Activated CD8-positive, alpha-beta memory T cell treated with anti-CD3 and anti-CD28 coated beads for 48 hours (primary cell): Measurements from ENCODE around the gene ERICH6B.

ENCODE experiments used
- DNase-seq, 3 experiments: peaks; one replicate each; pipeline ENCODE4 v3.0.0-alpha.2; 2020; ENCODE audit warnings: low read depth in 2 of 3, low spot score in 2 of 3

ERICH6B gene

DNA sequence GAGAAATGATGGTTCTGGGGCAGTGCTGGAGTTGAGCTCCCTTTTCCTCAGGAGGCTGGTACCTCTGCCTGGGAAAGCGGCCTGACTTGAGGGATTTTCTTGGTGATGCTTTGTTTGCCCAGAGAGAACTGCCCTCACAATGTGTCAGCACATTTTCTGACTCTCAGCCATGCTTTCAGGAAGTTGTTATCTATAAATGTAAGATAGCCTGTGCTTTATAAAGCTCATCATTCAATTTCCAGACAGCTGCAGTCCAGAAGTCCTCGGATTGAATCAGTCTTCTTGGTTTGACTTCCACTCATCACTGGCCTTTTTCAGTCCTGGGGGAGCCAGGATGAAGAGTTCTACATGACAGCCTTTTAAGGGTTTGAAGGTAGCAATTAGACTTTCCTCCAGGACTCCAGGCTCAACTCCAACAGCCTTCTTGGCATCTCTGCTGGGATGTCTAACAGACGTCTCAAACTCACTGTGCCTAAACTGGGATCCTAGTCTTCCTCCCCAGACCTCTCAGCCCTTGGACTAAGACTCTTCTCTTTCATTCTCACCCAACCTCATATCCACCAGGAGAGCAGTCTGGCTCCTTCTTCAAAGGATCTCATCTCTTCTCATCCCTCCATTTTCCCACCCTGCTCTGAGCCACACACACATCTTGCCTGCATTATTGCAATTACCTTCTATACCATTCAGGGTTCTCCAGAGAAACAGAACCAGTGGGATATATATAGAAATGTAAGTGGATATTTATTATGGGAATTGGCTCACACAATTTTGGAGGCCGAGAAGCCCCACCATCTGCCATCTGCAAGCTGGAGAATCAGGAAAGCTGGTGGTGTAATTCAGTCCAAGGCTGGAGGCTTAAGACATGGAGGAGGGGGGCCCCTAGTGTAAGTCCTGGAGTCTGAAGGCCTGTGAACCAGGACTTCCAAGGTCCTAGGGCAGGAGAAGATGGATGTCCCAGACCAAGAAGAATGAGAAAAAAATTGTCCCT is 13.1 kb downstream of the ERICH6B start:
- no peak for DNase-seq

DNA sequence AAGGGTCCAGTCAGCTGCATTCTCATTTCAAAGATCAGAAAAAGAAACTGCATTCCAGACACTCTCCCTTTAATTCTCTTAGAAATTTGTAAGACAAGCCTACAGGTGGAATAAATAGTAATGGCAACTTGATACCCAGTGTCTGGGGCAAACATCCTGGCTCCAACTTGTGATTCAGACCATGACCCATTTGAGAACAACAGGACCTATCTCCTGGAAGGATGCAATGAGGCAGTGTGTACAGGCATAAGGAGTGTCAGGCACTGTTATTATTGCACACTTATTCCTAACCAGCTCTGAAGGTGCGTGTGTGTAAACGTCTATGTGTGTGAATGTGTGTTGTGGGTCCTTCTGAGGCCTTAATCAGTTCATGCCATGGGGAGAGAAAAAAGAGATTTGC is 13.9 kb downstream of the ERICH6B start:
- DNase-seq: no peak

- DNase-seq: no peak
These were observed 16.9 kb downstream of the ERICH6B start for GRCh38 chr13:45598597-45598996.

DNA sequence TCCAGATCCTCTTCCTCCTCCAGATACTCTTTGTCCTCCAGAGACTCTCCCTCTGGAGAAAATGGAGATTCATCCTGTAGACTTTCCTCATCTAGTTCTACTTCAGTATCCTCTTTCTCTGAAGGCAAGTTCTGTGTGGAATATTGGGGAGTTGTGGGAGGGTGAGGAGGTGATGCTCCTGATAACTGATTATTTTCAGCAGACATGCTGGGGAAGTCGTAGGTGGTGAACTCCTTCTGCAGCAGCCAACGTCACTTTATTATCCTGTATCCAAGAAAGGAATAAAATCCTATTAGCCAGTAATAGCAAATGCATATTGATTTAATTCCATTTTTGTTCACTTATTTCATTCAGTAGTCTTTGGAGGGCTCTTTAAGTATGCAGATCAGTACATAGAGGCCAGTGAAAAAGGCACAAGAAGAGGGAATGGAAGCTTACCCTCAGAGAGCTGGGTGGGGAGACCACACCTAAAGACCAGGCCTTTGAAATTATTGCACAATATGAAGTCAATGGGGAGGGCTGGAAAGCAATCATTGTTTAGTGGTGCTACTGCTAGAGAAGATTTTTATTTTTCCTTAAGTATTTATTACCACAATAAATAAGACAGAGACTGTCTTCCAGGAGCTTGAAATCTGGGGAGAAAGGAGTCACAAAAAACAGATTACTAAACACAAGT is 18.6 kb downstream of the ERICH6B start:
- DNase-seq: no peak

DNA sequence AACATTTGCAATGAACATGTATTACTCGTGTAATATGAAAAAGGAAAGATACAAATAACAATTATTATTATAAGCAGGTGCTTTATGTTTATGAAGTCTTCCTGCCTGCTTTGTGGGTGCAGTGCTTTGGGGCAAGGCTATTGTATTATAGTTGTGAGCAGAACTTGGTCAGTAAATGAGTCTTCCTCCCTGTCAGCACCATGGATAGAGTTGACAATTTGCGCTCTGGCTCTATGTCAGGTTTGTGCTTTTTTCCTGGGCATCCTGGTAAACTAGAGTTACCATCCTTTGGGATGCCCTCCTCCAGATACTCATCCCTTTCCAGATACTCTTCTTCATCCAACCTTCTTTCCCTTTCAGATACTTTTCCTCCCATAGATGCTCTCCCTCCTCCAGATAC is 19.6 kb downstream of the ERICH6B start:
- no peak for DNase-seq

DNA sequence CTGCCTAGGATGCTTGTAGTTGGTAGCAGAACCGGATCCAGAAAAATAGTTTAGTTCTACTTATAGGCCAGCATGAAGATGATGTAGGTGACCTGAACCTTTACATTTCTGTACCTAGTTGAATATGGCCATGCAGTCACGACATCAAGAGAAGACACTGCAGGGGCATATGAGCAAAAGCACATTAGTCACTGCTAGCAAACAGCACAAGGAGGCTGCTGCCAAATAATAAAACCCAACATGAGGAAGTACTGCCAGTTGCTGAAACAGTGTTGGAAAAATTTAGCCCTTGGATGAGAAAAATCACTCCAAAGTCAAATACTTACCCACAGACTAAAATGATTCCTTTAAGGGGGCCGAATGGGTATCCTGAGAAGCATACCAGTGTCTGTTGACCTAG is 20.8 kb downstream of the ERICH6B start:
- no peak for DNase-seq

- DNase-seq: no peak
These were observed 21.3 kb downstream of the ERICH6B start for GRCh38 chr13:45594227-45594626.

DNA sequence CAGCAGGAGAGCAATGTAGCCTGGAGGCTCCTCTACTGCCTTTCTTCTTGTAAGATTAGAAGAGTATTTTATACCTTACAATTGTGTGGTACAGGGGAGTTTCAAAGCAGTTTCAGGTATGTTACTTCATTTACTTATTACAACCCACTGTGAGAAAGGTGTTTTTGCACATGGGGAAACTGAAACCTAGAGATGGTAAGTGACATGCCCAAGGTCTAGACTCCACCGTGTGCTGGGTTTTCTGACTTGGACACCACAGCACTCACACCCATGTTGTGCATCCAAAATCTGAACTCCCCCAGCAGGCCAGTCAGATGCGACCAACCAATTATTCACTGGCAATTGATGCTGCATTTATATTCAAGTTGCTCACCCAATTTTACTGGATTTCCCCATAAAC is 22.8 kb downstream of the ERICH6B start:
- no peak for DNase-seq

DNA sequence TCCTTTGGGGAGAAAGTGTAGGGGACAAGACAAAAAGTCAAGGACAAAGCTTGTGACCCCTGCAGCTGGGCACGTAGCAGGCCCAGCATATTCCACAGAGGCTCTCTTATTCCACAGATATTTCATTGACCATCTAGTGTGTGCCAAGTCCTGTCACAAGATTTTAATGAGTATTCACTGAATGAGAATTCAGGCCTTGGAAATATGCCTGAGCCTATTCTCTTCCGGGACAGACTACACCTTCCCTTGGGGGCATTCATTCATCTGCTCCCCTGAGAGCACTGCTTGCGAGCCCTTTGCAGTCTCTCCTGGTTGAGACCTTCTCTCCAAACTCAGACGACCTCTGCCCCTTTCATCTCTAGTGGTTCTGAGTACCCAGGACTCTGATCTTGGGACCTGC is 25.5 kb downstream of the ERICH6B start:
- no peak for DNase-seq

DNA sequence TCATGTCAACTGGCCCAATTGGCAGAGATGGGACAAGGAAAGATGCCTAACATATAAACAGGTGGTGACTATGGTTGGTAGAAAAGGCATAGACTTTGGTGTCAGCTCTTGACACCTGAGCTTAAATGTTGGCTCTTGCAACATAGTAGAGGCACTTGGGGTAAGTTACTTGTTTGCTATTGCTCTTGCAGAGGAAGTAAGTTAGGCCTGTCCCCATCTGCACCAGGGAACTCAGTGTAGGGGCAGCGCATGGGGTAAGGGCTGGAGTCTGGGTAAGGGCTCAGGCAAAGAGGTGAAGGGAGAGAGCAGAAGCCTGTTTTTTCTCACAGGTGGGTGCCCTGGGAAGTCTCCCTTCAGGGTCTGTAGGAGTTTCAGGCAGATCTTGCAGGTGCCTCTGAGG is 27.6 kb downstream of the ERICH6B start:
- DNase-seq: no peak

GRCh38 chr13:45584816-45585215 is 30.7 kb downstream of the ERICH6B start:
- DNase-seq: no peak

GRCh38 chr13:45582408-45583076 is 33.0 kb downstream of the ERICH6B start:
- DNase-seq: no peak

- no peak for DNase-seq
These were observed 39.1 kb downstream of the ERICH6B start for GRCh38 chr13:45576466-45576865.

DNA sequence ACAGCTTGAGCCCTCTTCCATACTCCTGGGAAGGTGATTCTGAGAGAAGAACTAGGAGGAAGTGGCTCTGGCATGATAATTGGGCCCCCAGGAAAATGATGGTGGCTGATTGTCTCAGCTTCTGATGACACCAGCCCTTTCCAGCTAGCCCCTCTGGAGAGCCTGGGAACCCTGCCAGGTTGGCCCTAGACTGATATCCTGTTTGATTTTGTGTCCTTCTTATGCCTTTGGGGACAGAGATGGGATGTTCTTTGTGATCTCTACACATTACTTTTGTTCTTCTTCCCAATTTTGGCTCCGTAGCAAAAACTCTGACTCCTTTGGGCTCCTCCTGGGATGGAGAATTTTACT is 39.7 kb downstream of the ERICH6B start:
- no peak for DNase-seq

DNA sequence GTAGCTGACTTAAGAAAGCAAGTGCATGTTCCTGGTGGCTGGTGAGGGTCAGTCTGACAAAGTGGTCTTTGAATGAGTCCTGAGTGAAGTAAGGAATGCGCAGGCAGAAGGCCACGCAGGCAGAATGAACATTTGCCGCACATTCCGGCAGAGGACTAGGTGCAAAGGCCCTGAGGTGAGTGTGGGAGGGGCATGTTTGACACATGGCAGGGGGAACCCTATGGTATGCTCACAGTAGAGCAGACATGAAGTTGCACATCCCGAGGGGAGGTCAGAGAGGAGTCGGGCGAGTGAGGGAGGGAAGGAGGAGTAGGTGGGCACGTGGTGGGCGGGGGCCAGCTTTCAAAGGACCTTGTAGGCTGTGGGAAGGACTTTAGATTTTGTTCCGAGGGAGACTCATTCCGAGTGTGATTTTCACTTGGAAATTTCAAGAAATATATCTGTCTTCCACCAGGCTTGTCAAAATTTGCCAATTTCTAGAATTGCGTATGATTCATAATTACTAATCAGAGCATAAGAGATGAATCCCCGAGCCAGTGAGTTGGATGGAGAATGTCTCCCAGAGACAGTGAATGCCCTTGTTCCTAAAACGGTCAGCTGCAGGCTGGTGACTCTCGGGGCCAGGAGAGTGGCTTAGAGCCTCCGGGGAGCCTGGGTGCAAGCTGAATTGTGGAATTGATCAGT is 40.3 kb downstream of the ERICH6B start:
- no peak for DNase-seq

- no peak for DNase-seq
These were observed 50.2 kb downstream of the ERICH6B start for GRCh38 chr13:45565331-45565730.

GRCh38 chr13:45564133-45564776 is 51.3 kb downstream of the ERICH6B start:
- DNase-seq: no peak

GRCh38 chr13:45554604-45555109 is 60.9 kb downstream of the ERICH6B start:
- DNase-seq: no peak

- DNase-seq: no peak
These were observed 67.3 kb downstream of the ERICH6B start for GRCh38 chr13:45548281-45548680.

DNA sequence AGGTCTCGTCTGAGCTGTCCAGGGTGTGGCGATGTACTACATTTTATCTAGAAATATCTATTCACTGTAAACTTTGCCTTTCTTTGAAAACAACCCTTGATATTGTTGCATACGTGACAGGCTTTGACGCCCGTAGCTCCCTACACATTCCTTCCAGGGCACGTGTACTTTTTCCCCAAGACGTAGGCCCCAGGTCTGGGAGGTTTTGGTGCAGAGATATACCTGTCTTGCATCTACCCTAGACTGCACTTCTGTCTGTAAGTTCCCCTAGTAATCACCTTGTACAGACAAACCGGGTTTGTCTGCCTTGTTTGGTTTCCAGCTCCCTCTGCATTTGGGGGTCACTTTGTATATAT is 69.2 kb downstream of the ERICH6B start:
- no peak for DNase-seq
